Measurements from ENCODE around the gene IL15. TPM values are rescaled to one million over a fixed set of nuclear protein-coding genes. Genes with fewer than 3 reads are reported as not detected.

Gene IL15
- polyA plus RNA-seq, 2 of the 4 experiments (the other 2 are of a cell fraction) = 14.1 to 32.3 TPM

- H3K4me3 ChIP-seq = no peak overlapping the region
- ChIA-PET POLR2A (no interaction called here), CTCF (no interaction called here)
- 52% methylated on average over 3 of the region's 3 CpGs for WGBS (ENCODE audit: missing lambda C conversion rate)
- ATAC-seq (no peak), FAIRE-seq (no peak), DNase-seq (ENCODE audit: low read depth in 1 of 2, low spot score in 1 of 2) (no peak)
- H3K4me1 ChIP-seq = peaks cover 71% of the 10 kb centered on the region
- peak overlapping the region; percentile 69 for H3K4me2 ChIP-seq
- TF ChIP-seq MYC (IDR thresholded peaks at IDR 0.05; ENCODE audit: borderline replicate concordance, low read length) = no peak
- TF ChIP-seq CHD4 (IDR thresholded peaks at IDR 0.05; ENCODE audit: borderline replicate concordance) = no peak
- no peak for TF ChIP-seq KDM5A (IDR thresholded peaks at IDR 0.05)
- no peak for TF ChIP-seq SREBF2 (IDR thresholded peaks at IDR 0.05)
- TF ChIP-seq RNF2 (IDR thresholded peaks at IDR 0.05; ENCODE audit: borderline replicate concordance, low read depth) = no peak
- no peak for TF ChIP-seq HOXB13 (CRISPR knock-in tag; IDR thresholded peaks at IDR 0.05; ENCODE audit: low read depth)
- TF ChIP-seq ATOH8 (CRISPR knock-in tag; IDR thresholded peaks at IDR 0.05; ENCODE audit: low read depth) = no peak
- no peak for TF ChIP-seq ZC3H11A (IDR thresholded peaks at IDR 0.05)
- no peak for TF ChIP-seq HDAC2 (IDR thresholded peaks at IDR 0.05)
- TF ChIP-seq EHF (CRISPR knock-in tag; IDR thresholded peaks at IDR 0.05) = no peak
- TF ChIP-seq, protein P1, sequence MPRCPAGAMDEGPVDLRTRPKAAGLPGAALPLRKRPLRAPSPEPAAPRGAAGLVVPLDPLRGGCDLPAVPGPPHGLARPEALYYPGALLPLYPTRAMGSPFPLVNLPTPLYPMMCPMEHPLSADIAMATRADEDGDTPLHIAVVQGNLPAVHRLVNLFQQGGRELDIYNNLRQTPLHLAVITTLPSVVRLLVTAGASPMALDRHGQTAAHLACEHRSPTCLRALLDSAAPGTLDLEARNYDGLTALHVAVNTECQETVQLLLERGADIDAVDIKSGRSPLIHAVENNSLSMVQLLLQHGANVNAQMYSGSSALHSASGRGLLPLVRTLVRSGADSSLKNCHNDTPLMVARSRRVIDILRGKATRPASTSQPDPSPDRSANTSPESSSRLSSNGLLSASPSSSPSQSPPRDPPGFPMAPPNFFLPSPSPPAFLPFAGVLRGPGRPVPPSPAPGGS (IDR thresholded peaks at IDR 0.05) = no peak
- TF ChIP-seq RCOR1 (IDR thresholded peaks at IDR 0.05; ENCODE audit: low read depth, low read length) = no peak
- no peak for TF ChIP-seq JUNB (IDR thresholded peaks at IDR 0.05)
- TF ChIP-seq ZNF302 (CRISPR knock-in tag; IDR thresholded peaks at IDR 0.05) = no peak
- no peak for TF ChIP-seq HOXB5 (CRISPR knock-in tag; IDR thresholded peaks at IDR 0.05)
- TF ChIP-seq ESRRA (IDR thresholded peaks at IDR 0.05; ENCODE audit: borderline replicate concordance, low read length) = no peak
- TF ChIP-seq PBX3 (IDR thresholded peaks at IDR 0.05) = no peak
- TF ChIP-seq ELK1 (IDR thresholded peaks at IDR 0.05; ENCODE audit: low read depth, low read length) = no peak
- no peak for TF ChIP-seq RARB (CRISPR knock-in tag; IDR thresholded peaks at IDR 0.05)
- no peak for TF ChIP-seq CBX8 (IDR thresholded peaks at IDR 0.05)
- H3K9me3 ChIP-seq = no peaks in the 10 kb centered on the region
- peak overlapping the region; percentile 61 to 85 for H3K27ac ChIP-seq
These were observed 5.7 kb downstream of the IL15 start for GRCh38 chr4:141642063-141642462.

DNA sequence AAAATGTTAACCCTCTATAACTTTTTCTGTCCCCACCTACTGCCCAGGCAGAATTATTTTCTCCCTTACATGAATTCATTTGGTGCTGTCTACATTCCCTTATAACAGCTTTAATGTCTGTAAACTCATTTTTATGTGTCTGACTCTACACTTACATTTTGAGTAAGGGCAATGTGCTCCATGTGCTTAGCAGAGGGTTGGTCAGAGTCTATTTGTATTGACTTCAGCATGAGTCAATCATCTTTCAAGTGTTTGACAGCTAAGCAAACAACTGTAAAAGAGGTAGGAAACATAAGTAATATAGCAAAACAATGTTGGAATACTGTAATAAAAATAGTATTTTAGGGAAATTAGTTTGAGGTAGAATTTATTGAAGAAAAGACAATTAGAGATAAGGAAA, 6.3 kb downstream of the IL15 start:
- Histone ChIP-seq H3K4me3 (no peak overlapping the region), H3K4me1 (peaks cover 78% of the 10 kb centered on the region), H3K4me2 (peak overlapping the region; percentile 69), H3K27ac (peak overlapping the region; percentile 61 to 85), H3K9me3 (no peaks in the 10 kb centered on the region)
- ChIA-PET CTCF (no interaction called here), POLR2A (no interaction called here)
- peak in 1 of 2 experiments; percentile 76; a peak in 3 of 6 replicates for ATAC-seq
- DNase-seq (ENCODE audit: low read depth in 1 of 2, low spot score in 1 of 2) = peak in 1 of 2 experiments; percentile 34
- no peak for FAIRE-seq
- no peak for TF ChIP-seq ZC3H11A (IDR thresholded peaks at IDR 0.05)
- TF ChIP-seq MYC (IDR thresholded peaks at IDR 0.05; ENCODE audit: borderline replicate concordance, low read length) = peak; percentile 30; the same call in 1 of the 2 replicates
- no peak for TF ChIP-seq KDM1A (IDR thresholded peaks at IDR 0.05; ENCODE audit: low read depth)
- TF ChIP-seq MAX (IDR thresholded peaks at IDR 0.05) = peak; percentile 80
- no peak for TF ChIP-seq FOSL2 (IDR thresholded peaks at IDR 0.05)
- TF ChIP-seq FOSL2 (CRISPR knock-in tag; IDR thresholded peaks at IDR 0.05) = peak; percentile 56; the same call in 1 of the 2 replicates

All from A549 (cell line).